AG09309 (cell line): ENCODE measurements around the gene DOCK9.

Experiments used
- DNase-seq: peaks from one replicate; pipeline ENCODE4 v3.0.0-alpha.2; 2010; ENCODE audit warnings: low read depth
- H3K4me3 ChIP-seq: 2 replicates; pipeline ENCODE4 v1.5.1; 2011; ENCODE audit warnings: mild to moderate bottlenecking, low read depth, low read length, moderate library complexity; ENCODE audit not compliant: control insufficient read depth
- TF ChIP-seq, protein P1 (sequence below): IDR thresholded peaks from 2 replicates; pipeline ENCODE4 v1.5.1; 2011; ENCODE audit warnings: mild to moderate bottlenecking, low read depth, low read length, inconsistent platforms; ENCODE audit not compliant: insufficient read depth, control insufficient read depth; ENCODE audit errors: missing control alignments

Gene DOCK9, protein sequence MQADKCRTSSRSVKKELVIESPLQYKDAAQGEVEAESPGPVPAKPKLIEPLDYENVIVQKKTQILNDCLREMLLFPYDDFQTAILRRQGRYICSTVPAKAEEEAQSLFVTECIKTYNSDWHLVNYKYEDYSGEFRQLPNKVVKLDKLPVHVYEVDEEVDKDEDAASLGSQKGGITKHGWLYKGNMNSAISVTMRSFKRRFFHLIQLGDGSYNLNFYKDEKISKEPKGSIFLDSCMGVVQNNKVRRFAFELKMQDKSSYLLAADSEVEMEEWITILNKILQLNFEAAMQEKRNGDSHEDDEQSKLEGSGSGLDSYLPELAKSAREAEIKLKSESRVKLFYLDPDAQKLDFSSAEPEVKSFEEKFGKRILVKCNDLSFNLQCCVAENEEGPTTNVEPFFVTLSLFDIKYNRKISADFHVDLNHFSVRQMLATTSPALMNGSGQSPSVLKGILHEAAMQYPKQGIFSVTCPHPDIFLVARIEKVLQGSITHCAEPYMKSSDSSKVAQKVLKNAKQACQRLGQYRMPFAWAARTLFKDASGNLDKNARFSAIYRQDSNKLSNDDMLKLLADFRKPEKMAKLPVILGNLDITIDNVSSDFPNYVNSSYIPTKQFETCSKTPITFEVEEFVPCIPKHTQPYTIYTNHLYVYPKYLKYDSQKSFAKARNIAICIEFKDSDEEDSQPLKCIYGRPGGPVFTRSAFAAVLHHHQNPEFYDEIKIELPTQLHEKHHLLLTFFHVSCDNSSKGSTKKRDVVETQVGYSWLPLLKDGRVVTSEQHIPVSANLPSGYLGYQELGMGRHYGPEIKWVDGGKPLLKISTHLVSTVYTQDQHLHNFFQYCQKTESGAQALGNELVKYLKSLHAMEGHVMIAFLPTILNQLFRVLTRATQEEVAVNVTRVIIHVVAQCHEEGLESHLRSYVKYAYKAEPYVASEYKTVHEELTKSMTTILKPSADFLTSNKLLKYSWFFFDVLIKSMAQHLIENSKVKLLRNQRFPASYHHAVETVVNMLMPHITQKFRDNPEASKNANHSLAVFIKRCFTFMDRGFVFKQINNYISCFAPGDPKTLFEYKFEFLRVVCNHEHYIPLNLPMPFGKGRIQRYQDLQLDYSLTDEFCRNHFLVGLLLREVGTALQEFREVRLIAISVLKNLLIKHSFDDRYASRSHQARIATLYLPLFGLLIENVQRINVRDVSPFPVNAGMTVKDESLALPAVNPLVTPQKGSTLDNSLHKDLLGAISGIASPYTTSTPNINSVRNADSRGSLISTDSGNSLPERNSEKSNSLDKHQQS (N-terminal part only)

DNA sequence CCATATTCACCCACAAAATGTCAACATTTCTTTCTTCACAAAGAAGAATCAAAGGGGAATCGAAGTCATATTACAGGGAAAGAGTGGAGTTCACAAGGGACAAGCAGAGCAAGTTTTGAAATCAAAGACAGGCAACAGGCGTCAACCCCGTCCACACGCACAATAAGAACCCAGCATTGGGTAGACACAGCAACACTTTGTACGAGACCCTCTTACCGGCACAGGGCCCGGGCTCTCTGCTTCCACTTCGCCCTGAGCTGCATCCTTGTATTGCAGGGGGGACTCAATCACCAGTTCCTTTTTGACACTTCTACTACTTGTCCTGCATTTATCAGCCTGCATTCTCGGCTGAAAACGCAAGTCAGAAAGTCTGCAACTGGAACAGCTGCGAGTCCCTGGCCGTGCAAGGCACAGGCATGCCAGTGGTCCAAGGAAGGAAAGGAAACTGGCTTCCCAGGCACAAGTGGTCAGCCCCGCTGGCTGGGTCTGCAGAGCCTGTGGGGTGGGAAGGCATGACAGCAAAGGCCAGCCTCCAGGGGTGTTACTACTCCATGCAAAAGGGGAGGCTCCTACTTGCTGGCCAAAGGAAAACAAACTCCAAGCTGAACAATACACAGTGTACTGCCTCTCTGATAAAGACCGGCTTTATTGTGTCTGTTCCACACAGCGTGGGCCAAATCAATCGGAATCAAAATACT, at the start of gene DOCK9:
Gene DOCK9, minus strand, starts transcription at position 497 of the 698 bp plus-strand sequence. Its CDS starts 155 bp downstream, at position 342.
- TF ChIP-seq, protein P1, sequence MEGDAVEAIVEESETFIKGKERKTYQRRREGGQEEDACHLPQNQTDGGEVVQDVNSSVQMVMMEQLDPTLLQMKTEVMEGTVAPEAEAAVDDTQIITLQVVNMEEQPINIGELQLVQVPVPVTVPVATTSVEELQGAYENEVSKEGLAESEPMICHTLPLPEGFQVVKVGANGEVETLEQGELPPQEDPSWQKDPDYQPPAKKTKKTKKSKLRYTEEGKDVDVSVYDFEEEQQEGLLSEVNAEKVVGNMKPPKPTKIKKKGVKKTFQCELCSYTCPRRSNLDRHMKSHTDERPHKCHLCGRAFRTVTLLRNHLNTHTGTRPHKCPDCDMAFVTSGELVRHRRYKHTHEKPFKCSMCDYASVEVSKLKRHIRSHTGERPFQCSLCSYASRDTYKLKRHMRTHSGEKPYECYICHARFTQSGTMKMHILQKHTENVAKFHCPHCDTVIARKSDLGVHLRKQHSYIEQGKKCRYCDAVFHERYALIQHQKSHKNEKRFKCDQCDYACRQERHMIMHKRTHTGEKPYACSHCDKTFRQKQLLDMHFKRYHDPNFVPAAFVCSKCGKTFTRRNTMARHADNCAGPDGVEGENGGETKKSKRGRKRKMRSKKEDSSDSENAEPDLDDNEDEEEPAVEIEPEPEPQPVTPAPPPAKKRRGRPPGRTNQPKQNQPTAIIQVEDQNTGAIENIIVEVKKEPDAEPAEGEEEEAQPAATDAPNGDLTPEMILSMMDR, result no peak
- no peak for DNase-seq
- peak within 1 kb of the TSS; percentile 42 for H3K4me3 ChIP-seq

DNA sequence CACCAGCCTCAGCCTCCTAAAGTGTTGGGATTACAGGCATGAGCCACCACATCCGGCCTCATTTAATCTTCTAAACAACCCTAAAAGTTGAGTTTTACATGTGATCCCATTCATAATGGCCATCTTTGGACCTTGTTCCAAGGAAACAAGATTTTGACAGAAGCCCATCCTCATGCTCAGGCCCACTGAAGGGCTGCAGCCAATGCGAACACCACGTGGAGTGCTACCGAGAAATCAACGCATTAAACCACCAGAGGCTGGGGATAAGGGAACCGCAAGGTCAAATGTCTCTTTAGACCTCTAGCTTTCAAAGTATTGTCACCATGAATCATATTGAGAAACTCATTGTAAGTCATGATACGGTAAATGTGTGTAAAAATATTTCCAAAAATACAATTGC, 49.4 kb upstream of the DOCK9 start:
- no peak for DNase-seq
- no peak overlapping the region for H3K4me3 ChIP-seq
- TF ChIP-seq, protein P1, result no peak

DNA sequence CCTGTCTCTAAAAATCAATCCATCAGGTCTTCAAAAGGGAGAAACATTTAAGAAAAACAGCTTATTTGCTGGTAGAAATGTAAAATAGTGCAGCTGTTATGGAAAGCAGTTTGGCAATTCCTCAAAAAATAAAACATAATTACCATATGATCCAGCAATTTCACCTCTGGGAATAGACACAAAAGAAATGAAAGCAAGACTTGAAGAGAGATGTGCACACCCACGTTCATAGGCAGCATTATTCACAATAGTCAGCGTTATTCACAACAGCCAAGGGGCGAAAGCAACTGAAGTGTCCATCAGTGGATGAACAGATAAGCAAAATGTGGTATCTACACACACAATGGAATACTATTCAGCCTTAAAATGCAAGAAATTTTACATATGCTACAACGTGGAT, 45.1 kb upstream of the DOCK9 start:
- DNase-seq, result no peak
- no peak overlapping the region for H3K4me3 ChIP-seq
- TF ChIP-seq, protein P1, result no peak

DNA sequence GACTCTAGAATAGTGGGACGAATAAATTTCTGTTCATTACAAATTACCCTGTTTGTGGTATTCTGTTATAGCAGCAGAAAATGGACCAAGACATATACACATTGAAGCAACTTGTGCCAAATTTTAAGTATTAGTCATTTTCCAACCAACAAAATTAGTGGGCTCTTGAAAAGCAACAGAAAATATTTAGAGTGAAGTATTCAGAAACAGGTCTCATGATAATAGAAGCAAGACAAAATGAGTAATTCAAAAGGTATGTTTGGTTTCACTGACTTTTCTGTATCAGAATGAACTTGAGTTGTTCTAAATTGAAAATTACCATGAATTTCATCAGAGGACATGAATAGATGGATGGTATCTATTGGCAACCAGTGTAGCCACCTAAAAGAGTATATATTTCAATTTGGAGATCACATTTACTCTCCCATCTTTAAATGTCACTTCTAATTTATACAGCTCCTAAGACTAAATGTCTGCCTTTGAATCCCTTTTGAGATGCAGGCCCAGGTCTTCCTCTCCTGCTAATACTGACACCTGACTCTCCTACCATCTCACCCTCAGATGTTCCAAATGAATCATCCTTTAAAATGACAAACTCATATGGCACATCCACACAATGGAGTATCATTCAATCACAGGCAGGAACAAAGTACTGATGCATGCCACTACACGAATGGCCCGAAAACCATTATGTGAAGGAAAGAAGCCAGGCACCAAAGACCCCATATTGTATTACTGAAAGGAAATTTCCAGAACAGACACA, 40.7 kb upstream of the DOCK9 start:
- TF ChIP-seq, protein P1, result no peak
- H3K4me3 ChIP-seq, result no peak overlapping the region
- peak; percentile 57 for DNase-seq

DNA sequence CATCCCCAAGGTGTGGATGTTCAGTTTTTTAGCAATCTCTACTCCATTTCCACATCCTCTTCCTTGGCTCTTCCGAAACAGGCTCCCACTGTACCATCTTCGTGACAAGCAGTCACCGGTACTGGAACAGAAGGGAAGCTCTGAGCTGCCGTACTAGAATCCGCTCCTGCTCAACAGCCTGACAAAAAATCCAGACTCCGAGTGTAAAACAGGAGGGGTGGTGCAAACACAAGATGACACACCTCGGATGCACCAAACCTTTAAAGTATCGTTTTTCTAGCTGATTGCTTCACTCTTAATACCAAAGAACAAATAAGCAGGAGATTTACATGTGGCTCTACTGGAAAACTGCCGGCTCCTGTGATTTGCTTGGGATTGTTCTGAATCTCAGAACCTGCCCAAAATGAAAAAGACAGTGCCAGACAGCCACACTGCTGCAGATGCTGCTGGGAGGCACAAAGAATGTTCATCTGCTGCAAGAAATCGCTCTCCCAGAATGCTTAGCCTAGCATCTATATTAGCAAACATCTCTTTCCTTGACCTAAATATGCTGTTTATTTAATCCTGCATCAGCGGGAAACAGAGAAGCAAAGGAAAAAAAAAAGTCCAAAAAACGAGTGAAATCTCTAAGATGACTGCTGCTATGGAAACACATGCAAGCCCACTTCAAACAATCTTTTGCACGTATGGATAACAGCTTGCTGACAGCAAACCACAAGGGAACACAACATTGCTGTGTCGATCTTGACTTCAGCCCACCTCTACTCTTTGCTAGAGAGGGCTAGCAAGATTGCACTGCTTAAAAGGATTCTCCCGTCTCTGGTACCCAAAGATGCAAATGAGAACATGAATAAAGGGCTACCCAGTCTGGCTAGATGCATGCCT, 38.0 kb upstream of the DOCK9 start:
- H3K4me3 ChIP-seq, result no peak overlapping the region
- DNase-seq, result no peak
- TF ChIP-seq, protein P1, result no peak
